Fibroblast of skin of right biceps (primary cell): ENCODE measurements around the gene TMEM259.

ENCODE experiments used
- DNase-seq: peaks from one replicate; pipeline ENCODE4 v3.0.0-alpha.2; 2013

Gene TMEM259

DNA sequence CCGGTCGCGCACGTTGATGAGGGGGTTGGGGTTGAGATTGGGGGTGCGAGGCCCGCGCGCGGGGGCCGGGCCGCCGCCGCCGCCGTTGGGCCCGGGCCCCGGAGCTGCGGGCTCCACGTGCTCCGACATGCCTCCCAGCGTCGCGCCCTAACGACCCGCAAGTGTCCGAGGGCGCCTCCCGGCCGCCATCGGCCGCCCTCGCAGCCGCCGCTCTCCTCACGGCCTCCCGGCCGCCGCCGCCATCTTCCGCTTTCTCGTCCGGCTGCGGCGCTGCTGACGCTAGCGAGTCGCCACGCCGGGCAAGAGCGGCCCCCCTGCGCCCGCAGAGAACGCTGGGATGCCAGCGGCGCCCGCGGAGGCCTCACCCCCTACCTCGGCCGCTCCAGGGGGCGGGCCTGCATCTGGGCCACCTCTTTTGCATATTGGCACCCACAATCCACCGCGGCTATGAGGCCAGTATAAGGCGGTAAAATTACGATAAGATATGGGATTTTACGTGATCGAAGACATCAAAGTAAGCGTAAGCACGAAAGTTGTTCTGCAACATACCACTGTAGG lies at the start of gene TMEM259:
TSS of gene TMEM259 (minus strand) at position 256 of the 558 bp plus-strand sequence. CDS start at position 129, 127 bp downstream.
- DNase-seq = peak; percentile 98

DNA sequence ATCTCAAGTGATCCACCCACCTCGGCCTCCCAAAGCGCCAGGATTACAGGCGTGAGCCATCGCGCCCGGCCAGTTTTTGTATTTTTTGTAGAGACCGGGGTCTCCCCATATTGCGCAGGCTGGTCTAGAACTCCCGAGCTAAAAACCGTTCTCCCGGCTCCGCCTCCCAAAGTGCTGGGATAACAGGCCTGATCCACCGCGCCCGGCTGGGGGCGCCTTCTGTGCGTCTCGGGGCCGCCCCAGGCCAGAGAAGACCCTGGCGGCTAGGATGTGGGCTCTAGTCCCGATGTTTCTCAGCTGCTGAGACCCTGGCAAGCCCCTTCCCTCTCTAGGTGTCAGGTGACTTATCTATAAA lies 49.6 kb upstream of the TMEM259 start:
- no peak for DNase-seq

DNA sequence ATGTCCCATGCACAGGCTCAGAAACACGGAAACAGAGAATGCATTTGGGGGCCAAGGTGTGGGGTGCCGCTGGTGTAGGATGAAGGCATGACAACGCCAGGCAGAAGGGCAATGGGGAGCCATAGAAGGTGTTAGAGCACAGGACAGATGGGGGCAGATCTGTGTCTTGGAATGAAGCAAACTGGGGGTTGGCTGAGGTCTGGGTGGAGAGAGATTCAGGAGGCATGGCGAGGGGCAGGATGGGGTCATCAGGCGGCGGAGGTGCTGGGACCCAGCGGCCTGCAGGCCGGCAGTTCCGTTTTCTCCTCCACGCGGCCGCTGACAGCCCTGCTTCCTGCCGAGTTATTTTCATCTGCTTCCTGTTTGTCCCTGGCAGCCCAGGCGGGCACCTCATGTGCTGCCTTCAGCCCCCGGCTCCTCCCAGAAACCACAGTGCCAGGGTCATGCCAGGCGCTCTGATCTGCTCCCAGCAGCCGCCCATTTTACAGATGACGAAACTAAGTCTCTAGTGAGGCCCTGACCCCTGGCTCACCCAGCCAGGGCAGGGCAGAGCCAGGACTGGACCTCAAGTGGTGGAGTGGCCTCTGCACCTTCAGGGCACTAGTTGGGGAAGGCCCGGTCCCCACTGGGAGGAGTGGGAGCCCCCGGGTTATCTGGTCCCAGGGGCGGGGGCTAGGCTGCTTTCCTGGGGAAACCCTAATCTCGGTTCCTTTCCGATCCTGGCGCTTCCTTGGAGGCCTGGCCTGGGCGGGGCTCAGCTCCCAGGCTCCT lies 48.3 kb upstream of the TMEM259 start:
- DNase-seq = no peak

DNA sequence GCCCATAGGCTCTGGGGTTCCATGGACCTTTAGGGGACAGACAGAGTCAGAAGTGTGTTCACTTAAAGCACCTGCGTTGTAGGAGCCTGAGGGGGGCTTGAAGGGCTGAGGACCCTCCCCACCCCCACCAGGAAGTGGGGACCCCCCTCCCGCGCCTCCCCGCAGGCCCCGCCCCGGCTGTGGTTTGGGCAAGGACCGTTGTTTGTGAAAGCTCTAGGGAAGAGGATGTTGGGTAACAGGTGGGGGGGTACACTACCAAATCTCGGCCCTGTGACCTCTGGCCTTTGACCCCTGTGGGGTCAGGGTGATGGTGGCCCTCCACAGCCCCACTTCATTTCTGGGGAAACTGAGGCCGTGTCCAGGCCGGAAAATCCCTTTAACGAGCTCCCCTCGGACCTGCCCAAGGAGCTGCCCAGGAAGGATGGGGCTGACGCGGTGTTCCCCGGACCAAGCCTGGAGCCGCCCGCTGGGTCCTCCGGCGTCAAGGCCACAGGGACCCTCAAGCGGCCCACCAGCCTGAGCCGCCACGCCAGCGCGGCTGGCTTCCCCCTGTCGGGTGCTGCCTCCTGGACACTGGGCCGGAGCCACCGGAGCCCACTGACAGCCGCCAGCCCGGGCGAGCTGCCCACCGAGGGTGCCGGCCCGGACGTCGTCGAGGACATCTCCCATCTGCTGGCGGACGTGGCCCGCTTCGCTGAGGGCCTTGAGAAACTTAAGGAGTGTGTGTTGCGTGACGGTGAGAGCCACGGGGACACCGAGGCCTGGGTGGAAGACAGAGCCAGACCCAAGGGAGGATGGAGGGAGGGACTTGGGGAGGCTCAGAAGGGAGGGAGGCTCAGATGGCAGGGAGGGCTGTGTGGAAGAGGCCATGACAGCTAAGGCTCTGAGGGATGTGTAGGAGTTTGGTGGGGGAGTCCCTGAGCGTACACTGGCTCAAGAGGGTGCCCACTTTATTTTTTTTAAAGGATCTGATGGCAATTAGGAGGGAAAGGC lies 47.4 kb upstream of the TMEM259 start:
- no peak for DNase-seq

DNA sequence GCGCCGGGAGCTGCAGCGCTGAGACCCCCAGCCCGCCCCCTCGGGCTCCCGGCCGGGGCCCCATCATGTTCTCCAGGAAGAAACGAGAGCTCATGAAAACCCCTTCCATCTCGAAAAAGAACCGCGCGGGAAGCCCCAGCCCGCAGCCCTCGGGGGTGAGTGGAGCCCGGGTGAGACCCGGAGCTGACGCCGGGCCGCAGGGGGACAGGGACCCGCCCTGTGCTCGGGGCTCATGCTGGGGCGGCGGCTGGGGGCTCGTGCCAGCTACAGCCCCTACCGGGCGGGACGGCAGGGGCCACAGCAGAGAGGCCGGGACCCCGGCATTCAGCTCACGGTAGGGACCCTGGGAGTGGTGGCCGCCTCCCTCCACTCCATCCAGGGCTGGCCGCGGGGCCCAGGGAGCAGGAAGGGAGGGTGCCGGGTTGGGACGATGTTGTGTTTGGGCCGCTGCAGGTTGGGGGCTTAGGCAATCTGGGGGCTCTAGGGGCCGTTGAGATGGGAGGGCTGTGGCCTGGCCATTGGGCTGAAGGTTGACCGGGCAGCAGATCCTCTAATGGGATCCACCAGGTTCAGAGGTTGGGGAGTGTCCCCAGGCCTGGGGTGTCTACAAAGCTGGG lies 46.5 kb upstream of the TMEM259 start:
- no peak for DNase-seq

DNA sequence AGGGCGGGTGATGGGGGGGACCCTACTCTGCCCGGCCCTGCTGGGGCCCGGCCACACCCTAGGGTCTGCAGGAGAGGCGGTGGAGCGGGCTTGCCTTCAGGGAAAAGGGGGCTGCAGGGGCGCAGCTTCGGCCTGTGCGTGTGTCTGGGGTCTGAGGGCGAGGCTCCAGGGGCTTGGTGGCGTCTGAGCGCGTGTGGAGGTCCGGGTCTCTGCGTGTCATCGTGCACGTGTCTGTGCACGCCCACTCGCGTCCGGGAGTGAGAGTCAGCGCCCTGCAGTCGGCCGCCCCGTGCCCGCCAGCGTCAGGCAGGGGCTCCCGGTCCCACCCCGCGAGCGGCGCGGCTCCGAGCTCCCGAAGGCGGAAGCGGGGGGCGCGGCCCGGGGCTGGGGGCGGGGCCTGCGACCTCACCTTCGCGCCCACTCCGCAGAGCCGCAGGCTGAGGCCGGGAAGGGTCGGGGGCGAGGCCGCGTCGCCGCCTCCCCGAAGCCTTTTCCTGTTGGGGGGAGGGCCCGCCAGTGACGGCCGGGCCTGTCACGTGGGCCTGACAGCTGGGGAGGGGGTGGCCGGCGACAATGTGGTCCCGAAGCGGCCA lies 45.9 kb upstream of the TMEM259 start, which contains the start of gene ARHGAP45:
TSS of gene ARHGAP45 (plus strand) at position 420 of the 593 bp plus-strand sequence. CDS start 239 bp downstream, outside the sequence.
- DNase-seq = no peak

DNA sequence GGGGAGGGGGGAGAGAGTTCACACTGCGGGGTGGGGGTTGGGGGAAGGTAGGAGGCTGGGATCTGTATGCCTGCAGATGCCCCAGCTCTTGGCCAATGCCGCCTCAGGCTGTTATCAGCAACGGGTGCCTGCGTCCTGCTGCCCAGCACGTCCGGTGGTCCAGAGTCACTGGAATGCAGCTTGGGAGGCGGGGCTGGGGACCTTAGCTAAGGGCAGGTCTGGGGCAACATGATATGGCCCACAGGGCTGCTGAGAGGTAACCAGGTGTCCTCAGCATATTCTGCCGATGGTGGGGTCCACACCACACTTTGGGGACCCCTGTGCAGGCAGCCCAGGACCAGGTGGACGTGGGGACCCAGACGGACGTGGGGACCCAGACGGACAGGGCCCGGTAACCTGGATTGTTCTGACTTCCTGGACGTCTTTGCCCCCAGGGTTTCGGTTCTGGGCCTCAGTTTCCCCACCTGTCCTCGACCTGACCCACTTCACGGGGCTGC lies 45.4 kb upstream of the TMEM259 start:
- no peak for DNase-seq

DNA sequence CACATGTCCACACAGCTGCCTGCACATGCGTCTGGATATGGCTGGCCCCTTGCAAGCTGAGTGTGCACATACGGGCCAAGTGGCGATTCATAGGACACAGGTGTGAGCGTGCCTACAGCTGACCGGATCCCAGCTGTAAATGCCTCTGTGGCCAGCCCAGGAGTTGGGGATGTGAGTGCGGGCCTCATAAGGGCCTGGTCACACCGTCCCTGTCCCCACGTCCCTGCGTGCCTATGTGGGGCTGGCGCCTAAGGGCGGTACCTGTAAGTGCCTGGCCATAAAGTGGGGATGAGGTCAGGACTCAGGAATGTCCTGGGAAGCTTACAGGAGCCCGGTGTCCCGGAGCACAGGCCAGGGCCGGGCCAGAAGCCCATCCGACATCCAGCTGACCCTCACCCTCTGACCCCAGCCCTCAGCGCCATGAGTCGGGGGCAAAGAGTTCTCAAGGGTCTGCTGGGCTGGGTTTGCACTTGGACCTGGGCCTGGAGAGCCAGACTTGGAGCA lies 44.7 kb upstream of the TMEM259 start:
- DNase-seq = no peak

DNA sequence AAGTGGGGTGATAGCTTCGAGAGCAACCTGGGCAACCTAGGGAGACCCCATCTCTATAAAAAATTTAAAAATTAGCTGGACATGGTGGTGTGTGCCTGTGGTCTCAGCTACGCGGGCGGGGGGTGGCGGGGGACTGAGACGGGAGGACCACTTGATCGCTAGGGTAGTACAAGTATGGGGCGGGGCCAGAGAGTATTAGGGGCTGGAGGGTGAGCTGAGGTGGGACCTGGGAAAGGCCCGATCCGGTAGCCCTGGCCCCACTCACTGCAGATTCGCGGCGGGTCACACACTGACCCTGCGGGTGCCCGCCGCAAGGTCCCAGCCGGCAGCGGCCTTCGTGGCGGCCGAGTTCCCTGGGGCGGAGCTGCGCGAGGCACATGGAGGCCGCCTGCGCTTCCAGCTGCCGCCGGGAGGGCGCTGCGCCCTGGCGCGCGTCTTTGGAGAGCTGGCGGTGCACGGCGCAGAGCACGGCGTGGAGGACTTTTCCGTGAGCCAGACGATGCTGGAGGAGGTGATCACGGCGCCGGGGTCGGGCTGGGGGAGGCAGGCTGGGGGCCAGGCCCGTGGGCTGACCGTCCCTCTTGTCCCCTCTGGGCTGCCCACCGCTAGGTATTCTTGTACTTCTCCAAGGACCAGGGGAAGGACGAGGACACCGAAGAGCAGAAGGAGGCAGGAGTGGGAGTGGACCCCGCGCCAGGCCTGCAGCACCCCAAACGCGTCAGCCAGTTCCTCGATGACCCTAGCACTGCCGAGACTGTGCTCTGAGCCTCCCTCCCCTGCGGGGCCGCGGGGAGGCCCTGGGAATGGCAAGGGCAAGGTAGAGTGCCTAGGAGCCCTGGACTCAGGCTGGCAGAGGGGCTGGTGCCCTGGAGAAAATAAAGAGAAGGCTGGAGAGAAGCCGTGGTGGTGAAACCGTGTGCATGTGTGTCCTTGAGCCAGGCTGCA lies 44.0 kb upstream of the TMEM259 start:
- peak; percentile 58 for DNase-seq

DNA sequence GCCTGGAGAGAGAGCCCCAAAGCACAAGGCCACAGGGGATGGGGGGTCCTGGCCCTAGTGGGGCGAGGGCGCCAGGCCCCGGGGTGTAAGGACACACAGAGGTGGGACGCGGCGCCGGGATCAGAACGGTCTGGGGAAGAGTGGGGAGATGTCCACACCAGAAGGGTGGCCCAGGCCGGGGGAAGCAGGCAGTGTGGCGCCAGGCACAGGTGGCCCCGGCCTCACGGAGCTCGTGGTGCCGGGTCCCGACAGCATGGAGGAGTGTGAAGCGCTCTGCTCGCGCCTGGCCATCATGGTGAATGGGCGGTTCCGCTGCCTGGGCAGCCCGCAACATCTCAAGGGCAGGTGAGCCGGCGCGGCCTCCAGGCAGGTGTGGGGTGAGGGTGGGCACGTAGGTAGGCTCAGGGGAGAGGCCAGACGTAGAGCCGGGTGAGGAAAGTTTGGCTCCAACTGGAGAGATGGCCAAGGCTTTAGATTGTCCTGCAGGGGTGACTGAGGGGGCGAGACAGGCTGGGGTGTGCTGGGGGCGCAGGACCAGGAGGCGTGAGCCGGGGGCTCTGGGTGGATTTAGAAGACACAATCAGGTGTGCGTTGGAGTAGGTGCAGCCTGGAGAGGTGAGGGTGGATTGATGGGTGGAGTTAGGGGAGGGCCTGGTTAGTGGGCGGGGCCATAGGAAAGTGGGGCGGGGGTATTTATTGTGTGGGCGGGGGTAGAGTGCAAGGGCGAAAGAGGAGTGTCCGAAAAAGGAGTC lies 43.2 kb upstream of the TMEM259 start:
- DNase-seq = no peak

DNA sequence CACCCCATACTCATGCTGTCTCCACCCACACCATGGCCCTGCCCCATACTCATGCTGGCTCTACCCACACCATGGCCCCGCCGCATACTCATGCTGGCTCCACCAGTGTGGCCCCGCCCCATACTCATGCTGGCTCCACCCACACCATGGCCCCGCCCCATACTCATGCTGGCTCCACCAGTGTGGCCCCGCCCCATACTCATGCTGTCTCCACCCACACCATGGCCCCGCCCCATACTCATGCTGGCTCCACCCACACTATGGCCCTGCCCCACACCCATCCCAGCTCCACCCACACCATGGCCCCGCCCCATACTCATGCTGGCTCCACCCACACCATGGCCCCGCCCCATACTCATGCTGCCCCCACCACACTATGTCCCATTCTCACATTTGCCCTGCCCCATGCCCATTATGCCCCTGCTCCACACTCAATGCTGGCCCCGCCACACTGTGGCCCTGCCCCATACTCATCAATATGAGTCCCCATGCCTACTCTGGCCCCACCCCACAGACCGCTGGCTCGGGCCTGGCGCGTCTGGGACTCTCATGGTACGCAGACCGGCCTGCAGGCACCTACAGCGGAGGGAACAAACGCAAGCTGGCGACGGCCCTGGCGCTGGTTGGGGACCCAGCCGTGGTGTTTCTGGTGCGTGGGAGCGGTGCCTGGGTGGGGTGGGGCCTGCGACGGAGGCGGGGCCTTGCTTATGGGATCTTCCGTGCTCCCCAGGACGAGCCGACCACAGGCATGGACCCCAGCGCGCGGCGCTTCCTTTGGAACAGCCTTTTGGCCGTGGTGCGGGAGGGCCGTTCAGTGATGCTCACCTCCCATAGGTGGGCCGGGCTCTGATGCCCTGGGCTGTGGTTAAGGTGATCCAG lies 42.3 kb upstream of the TMEM259 start:
- DNase-seq = no peak

DNA sequence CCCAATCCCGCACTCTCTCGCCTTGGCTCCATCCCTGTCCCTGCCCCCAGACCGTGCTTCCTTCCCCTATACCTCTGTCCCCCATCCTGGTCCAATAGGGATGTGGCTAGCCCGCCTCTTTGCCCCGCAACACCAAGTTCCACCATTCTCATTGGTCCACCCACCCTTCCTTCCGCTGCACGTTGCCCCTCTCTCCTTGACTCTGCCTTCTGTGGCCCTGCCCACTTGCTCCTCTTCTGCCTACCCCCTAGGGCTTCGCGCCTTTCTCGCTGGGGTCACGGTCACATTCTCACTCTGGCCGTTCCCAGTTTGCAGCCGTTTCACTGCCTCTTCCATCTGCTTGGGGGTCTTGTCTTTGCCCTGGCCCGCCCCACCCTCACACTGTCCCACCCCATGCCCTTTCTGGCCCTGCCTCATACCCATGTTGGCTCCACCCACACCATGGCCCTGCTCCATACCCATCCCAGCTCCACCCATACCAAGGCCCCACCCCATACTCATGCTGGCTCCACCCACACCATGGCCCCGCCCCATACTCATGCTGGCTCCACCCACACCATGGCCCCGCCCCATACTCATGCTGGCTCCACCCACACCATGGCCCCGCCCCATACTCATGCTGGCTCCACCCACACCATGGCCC lies 41.6 kb upstream of the TMEM259 start:
- no peak for DNase-seq

DNA sequence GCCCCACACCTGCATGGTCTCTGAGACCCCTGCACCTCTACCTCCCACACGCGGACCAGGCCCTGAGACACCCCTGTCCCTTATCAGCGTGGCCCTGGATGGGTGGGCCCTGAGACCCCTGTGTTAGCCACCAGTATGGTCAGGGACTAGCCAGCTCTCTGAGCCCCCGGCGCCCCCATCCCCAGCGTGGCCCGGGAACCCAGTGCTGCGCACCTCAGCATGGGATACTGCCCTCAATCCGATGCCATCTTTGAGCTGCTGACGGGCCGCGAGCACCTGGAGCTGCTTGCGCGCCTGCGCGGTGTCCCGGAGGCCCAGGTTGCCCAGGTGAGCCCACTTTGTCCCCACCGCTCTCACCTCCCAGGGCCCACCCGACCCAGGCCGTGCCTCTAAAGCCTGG lies 41.1 kb upstream of the TMEM259 start:
- no peak for DNase-seq

DNA sequence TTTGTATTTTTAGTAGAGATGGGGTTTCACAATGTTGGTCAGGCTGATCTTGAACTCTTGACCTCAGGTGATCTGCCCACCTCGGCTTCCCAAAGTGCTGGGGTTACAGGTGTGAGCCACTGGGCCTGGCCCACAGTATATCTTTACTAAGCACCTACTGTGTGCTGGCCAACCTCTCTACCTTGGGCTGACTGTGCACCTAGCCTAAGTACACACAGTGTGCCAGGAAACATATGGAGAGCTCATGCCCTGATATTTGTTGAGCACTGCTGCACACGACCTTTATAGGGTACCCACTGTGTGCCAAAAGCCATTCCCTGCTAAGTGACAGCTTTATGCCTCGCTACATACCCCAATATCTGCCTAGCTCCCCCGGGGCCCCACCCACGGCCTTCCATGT lies 39.8 kb upstream of the TMEM259 start:
- DNase-seq = no peak

DNA sequence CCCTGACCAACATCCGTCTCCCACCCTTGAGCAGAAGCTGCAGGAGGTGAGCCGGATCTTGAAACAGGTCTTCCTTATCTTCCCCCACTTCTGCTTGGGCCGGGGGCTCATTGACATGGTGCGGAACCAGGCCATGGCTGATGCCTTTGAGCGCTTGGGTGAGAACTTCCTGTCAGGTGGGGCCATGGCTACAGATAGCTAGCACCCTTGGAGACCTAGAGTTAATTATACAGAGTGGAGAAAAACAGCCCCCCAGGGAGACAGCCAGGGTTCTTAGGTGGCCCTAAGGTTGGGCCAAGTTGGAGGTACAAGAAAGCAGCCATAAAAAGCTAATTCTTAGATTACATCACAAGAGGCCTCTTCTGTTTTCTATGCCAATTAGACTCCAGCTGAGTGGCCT lies 37.2 kb upstream of the TMEM259 start:
- DNase-seq = no peak

DNA sequence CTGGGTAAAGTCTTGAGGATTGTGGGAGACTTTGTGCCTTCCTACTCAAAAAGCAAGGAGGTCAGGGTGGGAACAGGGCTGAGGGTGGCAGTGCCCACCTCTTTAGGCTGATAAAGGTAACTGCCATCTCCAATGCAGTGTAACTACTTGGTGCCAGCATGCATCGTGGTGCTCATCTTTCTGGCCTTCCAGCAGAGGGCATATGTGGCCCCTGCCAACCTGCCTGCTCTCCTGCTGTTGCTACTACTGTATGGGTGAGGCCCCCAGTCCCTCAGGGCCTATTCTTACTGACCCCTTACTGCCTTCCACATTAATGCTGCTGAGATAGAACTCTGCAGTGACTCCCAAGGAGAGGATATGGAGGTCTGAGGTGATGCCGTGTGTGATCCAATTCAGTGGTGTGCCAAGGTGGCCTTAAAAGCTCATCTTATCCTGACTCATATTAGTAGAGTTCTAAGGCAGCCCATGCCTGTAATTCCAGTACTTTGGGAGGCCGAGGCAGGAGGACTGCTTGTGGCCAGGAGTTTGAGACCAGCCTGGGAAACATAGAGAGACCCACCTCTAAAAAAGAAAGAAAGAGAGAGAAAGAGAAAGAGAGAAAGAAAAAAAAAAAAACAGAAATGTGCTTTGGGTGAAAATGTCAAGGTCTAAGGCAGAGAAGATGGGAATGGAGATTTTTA lies 36.4 kb upstream of the TMEM259 start:
- DNase-seq = peak; percentile 57

DNA sequence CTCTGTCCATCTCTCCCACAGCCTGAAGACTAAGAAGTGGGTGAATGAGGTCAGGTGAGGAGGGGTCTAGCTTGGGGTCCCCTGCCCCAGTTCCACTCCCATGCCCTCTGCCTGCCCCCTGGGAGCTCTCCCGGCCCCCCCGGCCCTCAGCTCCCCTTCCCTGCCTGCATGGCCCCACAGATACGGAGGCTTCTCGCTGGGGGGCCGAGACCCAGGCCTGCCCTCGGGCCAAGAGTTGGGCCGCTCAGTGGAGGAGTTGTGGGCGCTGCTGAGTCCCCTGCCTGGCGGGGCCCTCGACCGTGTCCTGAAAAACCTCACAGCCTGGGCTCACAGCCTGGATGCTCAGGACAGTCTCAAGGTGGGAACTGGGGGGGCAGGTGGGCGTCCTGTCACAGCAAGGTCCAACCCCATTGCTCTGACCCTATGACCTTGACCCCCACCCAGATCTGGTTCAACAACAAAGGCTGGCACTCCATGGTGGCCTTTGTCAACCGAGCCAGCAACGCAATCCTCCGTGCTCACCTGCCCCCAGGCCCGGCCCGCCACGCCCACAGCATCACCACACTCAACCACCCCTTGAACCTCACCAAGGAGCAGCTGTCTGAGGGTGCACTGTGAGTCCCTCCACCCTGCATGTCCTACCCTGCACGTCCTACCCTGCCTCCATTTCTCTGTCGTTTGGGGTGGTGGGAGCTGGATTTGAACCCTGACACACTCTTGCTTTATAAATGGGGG lies 35.1 kb upstream of the TMEM259 start:
- no peak for DNase-seq
